ENCODE data around the gene BMP5. TPM values are rescaled to one million over a fixed set of nuclear protein-coding genes. Genes with fewer than 3 reads are reported as not detected.

BMP5 gene
- total and polyA plus RNA-seq, 10 of the 15 experiments (the other 5 are each of a cell fraction or from before 2014, with no cell fraction given): not detected

DNA sequence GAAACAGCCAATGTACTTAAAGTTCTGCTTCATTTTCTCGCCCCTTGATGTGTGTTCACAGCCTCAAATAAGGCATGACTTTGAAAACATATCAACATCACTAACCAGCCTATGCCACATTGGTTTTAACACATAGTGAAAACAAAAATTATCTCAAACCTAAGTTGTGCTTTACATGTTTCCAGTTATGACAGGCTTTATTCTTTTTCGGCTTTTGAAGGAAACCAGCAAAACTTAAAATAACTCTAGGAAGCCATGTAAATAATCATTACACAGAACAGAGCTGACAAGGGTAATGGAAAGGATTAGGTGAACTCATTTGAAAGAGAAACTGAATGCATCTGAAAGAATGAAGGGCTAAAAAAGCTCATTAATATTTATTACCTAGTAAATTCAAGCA, 42.1 kb downstream of the BMP5 start:
- intact Hi-C loops (cut with micrococcal nuclease; ENCODE audit: unreplicated experiment): no loop called here
- no TSS peak for BruUV-seq (replicated peaks)
- Histone ChIP-seq H3K27me3 (replicated peaks in 1 of 2; ENCODE audit: control insufficient read depth in 2 of 2, insufficient read depth in 2 of 2, low read length in 1 of 2) (no peaks in the 10 kb centered on the region), H2AFZ (ENCODE audit: control insufficient read depth, low read depth, low read length) (no peak overlapping the region), H3K4me1 (ENCODE audit: control insufficient read depth, insufficient read depth, low read length) (no peaks in the 10 kb centered on the region), H3K9me3 (replicated peaks; ENCODE audit: control insufficient read depth, insufficient read depth, low read length) (no peaks in the 10 kb centered on the region), H3K9ac (ENCODE audit: control insufficient read depth, insufficient read depth, low read length) (no peak overlapping the region), H3K27ac (ENCODE audit: control insufficient read depth, insufficient read depth) (no peak overlapping the region), H3K79me2 (ENCODE audit: control insufficient read depth, insufficient read depth, low read length) (no peaks in the 10 kb centered on the region), H3K4me2 (ENCODE audit: control insufficient read depth, insufficient read depth) (no peak overlapping the region), H3K36me3 (ENCODE audit: control insufficient read depth in 2 of 2, insufficient read depth in 2 of 2, low read length in 1 of 2) (no peaks in the 10 kb centered on the region), H3K4me3 (no peak overlapping the region), H4K20me1 (ENCODE audit: control insufficient read depth, insufficient read depth) (no peaks in the 10 kb centered on the region)
- no peak for TF ChIP-seq CUX1 (IDR thresholded peaks at IDR 0.05; ENCODE audit: insufficient replicate concordance, low read depth, low read length)
- no peak for TF ChIP-seq MEF2A (IDR thresholded peaks at IDR 0.05; ENCODE audit: insufficient read depth, low read depth, low read length)
- no peak for TF ChIP-seq FOXM1 (IDR thresholded peaks at IDR 0.05; ENCODE audit: low read depth, low read length)
- TF ChIP-seq STAT3 (IDR thresholded peaks at IDR 0.05; ENCODE audit: low read depth, low read length): no peak
- no peak for TF ChIP-seq ZNF592 (IDR thresholded peaks at IDR 0.05)
- TF ChIP-seq IKZF1 (conservative IDR thresholded peaks at IDR 0.05): no peak
- no peak for TF ChIP-seq NR2C1 (IDR thresholded peaks at IDR 0.05)
- TF ChIP-seq YY1 (IDR thresholded peaks at IDR 0.05; ENCODE audit: low read depth, low read length): no peak
- no peak for TF ChIP-seq SMARCA5 (IDR thresholded peaks at IDR 0.05)
- TF ChIP-seq DPF2 (IDR thresholded peaks at IDR 0.05): no peak
- ChIA-PET POLR2A (no interaction called here), RAD21 (ENCODE audit: unreplicated experiment) (no interaction called here), CTCF (no interaction called here), SMC1A (ENCODE audit: uncharacterized antibody, unreplicated experiment) (no interaction called here)
- WGBS (ENCODE audit: insufficient coverage, insufficient replicate concordance, low lambda C conversion rate, missing lambda C conversion rate): 0% methylated on average over 2 of the region's 2 CpGs
- in situ Hi-C loops (cut with MboI): no loop called here
- ATAC-seq (peak; percentile 31; the same call in 2 of the 3 replicates), DNase-seq (ENCODE audit: low read depth, low spot score) (no peak), FAIRE-seq (no peak)

Measured in GM12878 (cell line).